Purkinje cell (primary cell): Measurements from ENCODE around the gene CDK6. TPM values are rescaled to one million over a fixed set of nuclear protein-coding genes. Genes with fewer than 3 reads are reported as not detected.

Experiments
- polyA plus RNA-seq: library from polyadenylated mRNA; unstranded; fragments of >200 nt; fragmentation: Nextera tagmentation; gene quantifications from 2 replicates; pipeline ENCODE4 v1.2.1, GENCODE V29; 2014

Gene CDK6
- 1.6 and 2.4 TPM in 2 replicates for polyA plus RNA-seq

GRCh38 chr7:92836489-92836999, at the start of gene CDK6:
Gene CDK6 (minus strand): TSS chr7:92836573. CDS start chr7:92833323, 3,250 bp downstream.

Other genes with a start within 250 kb of the CDK6 start
- 63.1 and 75.9 TPM in 2 replicates for gene FAM133B, start 246.2 kb downstream of the CDK6 start, polyA plus RNA-seq